H1 (cell line): ENCODE measurements around the gene CD200. TPM values are rescaled to one million over a fixed set of nuclear protein-coding genes. Genes with fewer than 3 reads are reported as not detected.

Experiments used
- CTCF ChIA-PET: fragments of 300-600 bp; sonication (Branson Sonifier 250); formaldehyde crosslinking; loops from one replicate; lab custom pipeline; 2021; ENCODE audit not compliant: partially characterized antibody; lab: Charles Lee
- POLR2A ChIA-PET: fragments of 300-600 bp; sonication (Branson Sonifier 250); formaldehyde crosslinking; loops from one replicate; lab custom pipeline; 2021; ENCODE audit warnings: inconsistent platforms; ENCODE audit not compliant: partially characterized antibody; lab: Charles Lee
- DNase-seq, 2 experiments: peaks; one replicate each; pipeline versions ENCODE4 v3.0.0 to v3.0.0-alpha.2; 2010 to 2022; ENCODE audit warnings: low spot score in 2 of 2, low read depth in 1 of 2, mixed read lengths in 1 of 2
- FAIRE-seq: peaks from 2 replicates; lab custom pipeline; 2011; peaks lifted over from hg19 to GRCh38; lab: Jason Lieb, UNC
- H2AFZ ChIP-seq: 2 replicates; pipeline ENCODE4 v1.8.1; 2012; ENCODE audit warnings: low read length, inconsistent platforms
- H2AK5ac ChIP-seq: 2 replicates; pipeline ENCODE4 v1.6.1; 2013; ENCODE audit warnings: low read depth, low read length
- H2BK120ac ChIP-seq: replicated peaks from 2 replicates; pipeline ENCODE3; 2013; ENCODE audit warnings: low read depth, low read length, inconsistent platforms
- H2BK12ac ChIP-seq: 2 replicates; pipeline ENCODE4 v1.6.1; 2013; ENCODE audit warnings: low read depth, low read length
- H2BK15ac ChIP-seq: 2 replicates; pipeline ENCODE4 v1.6.1; 2013; ENCODE audit warnings: low read length
- H2BK20ac ChIP-seq: 2 replicates; pipeline ENCODE4 v1.6.1; 2013; ENCODE audit warnings: low read length
- H2BK5ac ChIP-seq: 2 replicates; pipeline ENCODE4 v1.6.1; 2013; ENCODE audit warnings: low read depth, low read length
- H3K14ac ChIP-seq: 2 replicates; pipeline ENCODE4 v1.6.1; 2013; ENCODE audit warnings: inconsistent platforms; ENCODE audit not compliant: insufficient read length
- H3K18ac ChIP-seq: 2 replicates; pipeline ENCODE4 v1.6.1; 2013; ENCODE audit warnings: low read length; ENCODE audit errors: extremely low read depth
- H3K23ac ChIP-seq: 2 replicates; pipeline ENCODE4 v1.6.1; 2013; ENCODE audit warnings: inconsistent platforms; ENCODE audit not compliant: insufficient read length
- H3K23me2 ChIP-seq: 2 replicates; pipeline ENCODE4 v1.6.1; 2013; ENCODE audit warnings: low read depth, low read length
- H3K27ac ChIP-seq: 2 replicates; pipeline ENCODE4 v1.6.1; 2011; ENCODE audit warnings: low read depth, low read length, inconsistent platforms
- H3K27me3 ChIP-seq, 4 experiments: replicated peaks in 1 of 4; 1 replicate in 1 of 4; 2 replicates in 3 of 4; pipeline versions ENCODE4 v1.6.1 to v1.8.1; 2011 to 2013; ENCODE audit warnings: low read length in 3 of 4, mild to moderate bottlenecking in 3 of 4, inconsistent platforms in 2 of 4, mixed read lengths in 2 of 4, moderate library complexity in 1 of 4; ENCODE audit not compliant: control insufficient read depth in 3 of 4, insufficient read depth in 3 of 4; ENCODE audit errors: extremely low read depth in 1 of 4
- H3K36me3 ChIP-seq, 4 experiments: 2 replicates each; pipeline versions ENCODE4 v1.6.1 to v1.8.1; 2011 to 2013; ENCODE audit warnings: mild to moderate bottlenecking in 4 of 4, low read length in 3 of 4, moderate library complexity in 2 of 4, control low read depth in 1 of 4, inconsistent platforms in 1 of 4; ENCODE audit not compliant: insufficient read depth in 4 of 4, control insufficient read depth in 2 of 4
- H3K4ac ChIP-seq: replicated peaks from 2 replicates; pipeline ENCODE3; 2013; ENCODE audit warnings: low read length, low read depth, mixed read lengths, inconsistent platforms; ENCODE audit not compliant: insufficient read length
- H3K4me1 ChIP-seq, 4 experiments: replicated peaks in 1 of 4; 1 replicate in 1 of 4; 2 replicates in 3 of 4; pipeline versions ENCODE4 v1.6.1 to v1.8.1; 2011 to 2013; ENCODE audit warnings: low read length in 3 of 4, inconsistent platforms in 2 of 4, mixed read lengths in 1 of 4; ENCODE audit not compliant: insufficient read depth in 4 of 4, control insufficient read depth in 3 of 4
- H3K4me2 ChIP-seq, 2 experiments: 2 replicates each; pipeline versions ENCODE4 v1.6.1 to v1.8.1; 2011 to 2013; ENCODE audit warnings: low read depth in 2 of 2, low read length in 2 of 2, control low read depth in 1 of 2, inconsistent platforms in 1 of 2, mild to moderate bottlenecking in 1 of 2; ENCODE audit not compliant: insufficient read depth in 1 of 2
- H3K4me3 ChIP-seq, 4 experiments: fragments of 200-600, 300-600 bp in 1 of 4; sonication (generic), shearing (Covaris generic), sonication (Bioruptor Twin) in 1 of 4; 2 replicates each; pipeline versions ENCODE4 v1.5.1 to v1.8.1; 2011 to 2016; ENCODE audit warnings: low read length in 4 of 4, low read depth in 3 of 4, control low read depth in 2 of 4, inconsistent platforms in 2 of 4, mild to moderate bottlenecking in 2 of 4, mixed read lengths in 1 of 4, moderate library complexity in 1 of 4; ENCODE audit not compliant: insufficient read depth in 2 of 4; ENCODE audit errors: extremely low read depth in 1 of 4
- H3K56ac ChIP-seq: replicated peaks from 2 replicates; pipeline ENCODE3; 2013; ENCODE audit warnings: low read depth, mild to moderate bottlenecking, mixed read lengths, low read length, inconsistent platforms; ENCODE audit not compliant: insufficient read length
- H3K79me1 ChIP-seq: 2 replicates; pipeline ENCODE4 v1.6.1; 2013; ENCODE audit warnings: low read depth, low read length, control low read depth
- H3K79me2 ChIP-seq, 2 experiments: 2 replicates each; pipeline versions ENCODE4 v1.6.1 to v1.8.1; 2012 to 2013; ENCODE audit warnings: low read length in 2 of 2, mild to moderate bottlenecking in 2 of 2, inconsistent platforms in 1 of 2; ENCODE audit not compliant: insufficient read depth in 2 of 2, control insufficient read depth in 1 of 2
- H3K9ac ChIP-seq, 4 experiments: replicated peaks in 1 of 4; 1 replicate in 1 of 4; 2 replicates in 3 of 4; pipeline versions ENCODE4 v1.6.1 to v1.8.1; 2011 to 2013; ENCODE audit warnings: low read depth in 3 of 4, low read length in 3 of 4, control low read depth in 2 of 4, mild to moderate bottlenecking in 2 of 4, moderate library complexity in 2 of 4, inconsistent platforms in 1 of 4; ENCODE audit errors: extremely low read depth in 1 of 4
- H3K9me3 ChIP-seq, 2 experiments: 2 replicates each; pipeline versions ENCODE4 v1.6.1 to v1.8.1; 2012 to 2013; ENCODE audit warnings: mild to moderate bottlenecking in 2 of 2, moderate library complexity in 2 of 2, control low read depth in 1 of 2, inconsistent platforms in 1 of 2, low read depth in 1 of 2, low read length in 1 of 2, mixed read lengths in 1 of 2; ENCODE audit not compliant: insufficient read depth in 2 of 2
- H4K20me1 ChIP-seq, 2 experiments: replicated peaks in 1 of 2; 2 replicates each; pipeline versions ENCODE3 to v1.8.1; 2011 to 2013; ENCODE audit warnings: inconsistent platforms in 2 of 2, low read length in 2 of 2, mild to moderate bottlenecking in 1 of 2; ENCODE audit not compliant: insufficient read depth in 2 of 2, control insufficient read depth in 1 of 2
- H4K5ac ChIP-seq: 2 replicates; pipeline ENCODE4 v1.6.1; 2013; ENCODE audit warnings: low read length, low read depth, mixed read lengths, inconsistent platforms; ENCODE audit not compliant: insufficient read length
- H4K8ac ChIP-seq: 2 replicates; pipeline ENCODE4 v1.8.0; 2013; ENCODE audit warnings: mild to moderate bottlenecking, moderate library complexity, low read length, inconsistent platforms; ENCODE audit not compliant: insufficient read depth; ENCODE audit errors: extremely low read depth
- H4K91ac ChIP-seq: replicated peaks from 2 replicates; pipeline ENCODE3; 2013; ENCODE audit warnings: low read length, mixed read lengths, inconsistent platforms; ENCODE audit not compliant: insufficient read length
- EGR1 ChIP-seq: IDR thresholded peaks from 2 replicates; pipeline ENCODE4 v1.6.1; 2011; ENCODE audit warnings: low read depth, low read length, borderline replicate concordance
- EP300 ChIP-seq, 2 experiments: IDR thresholded peaks; 1 replicate in 1 of 2; 2 replicates in 1 of 2; pipeline ENCODE4 v1.6.1; 2011 to 2012; ENCODE audit warnings: low read depth in 2 of 2, low read length in 2 of 2, mild to moderate bottlenecking in 2 of 2, borderline replicate concordance in 1 of 2, inconsistent platforms in 1 of 2, moderate library complexity in 1 of 2
- GABPA ChIP-seq: IDR thresholded peaks from 2 replicates; pipeline ENCODE4 v1.6.1; 2011; ENCODE audit warnings: mild to moderate bottlenecking, low read length, moderate library complexity, borderline replicate concordance; ENCODE audit not compliant: insufficient read depth
- HDAC2 ChIP-seq, 2 experiments: fragments of 300-600 bp in 1 of 2; sonication (generic) in 1 of 2; IDR thresholded peaks; 2 replicates each; pipeline ENCODE4 v1.6.1; 2011 to 2012; ENCODE audit warnings: low read depth in 2 of 2, low read length in 2 of 2, mild to moderate bottlenecking in 2 of 2, moderate library complexity in 2 of 2, borderline replicate concordance in 1 of 2, inconsistent platforms in 1 of 2
- NRF1 ChIP-seq: IDR thresholded peaks from 2 replicates; pipeline ENCODE4 v1.6.1; 2011; ENCODE audit warnings: mild to moderate bottlenecking, low read depth, low read length, improper control_type of control experiment
- POLR2AphosphoS5 ChIP-seq: IDR thresholded peaks from 2 replicates; pipeline ENCODE4 v1.6.1; 2011; ENCODE audit warnings: low read depth, low read length
- SP2 ChIP-seq: IDR thresholded peaks from 2 replicates; pipeline ENCODE4 v1.6.1; 2012; ENCODE audit warnings: mild to moderate bottlenecking, low read length, inconsistent platforms
- TAF1 ChIP-seq: IDR thresholded peaks from 2 replicates; pipeline ENCODE4 v1.6.1; 2011; ENCODE audit warnings: mild to moderate bottlenecking, low read depth, low read length
- TEAD4 ChIP-seq: IDR thresholded peaks from 2 replicates; pipeline ENCODE4 v1.6.1; 2012; ENCODE audit warnings: low read depth, low read length, inconsistent platforms, mixed read lengths
- WGBS, 2 experiments: shearing (Covaris generic) in 1 of 2; methylation state at CpG; one replicate each; pipeline versions ENCODE4 v1.1.6 to v1.1.7; 2013 to 2015; ENCODE audit warnings: low lambda C conversion rate in 2 of 2, mixed read lengths in 2 of 2, inconsistent platforms in 1 of 2, low coverage in 1 of 2, missing lambda C conversion rate in 1 of 2; ENCODE audit not compliant: insufficient replicate concordance in 2 of 2, insufficient coverage in 1 of 2, insufficient read length in 1 of 2; ENCODE audit errors: extremely low coverage in 1 of 2, missing lambda C conversion rate in 1 of 2; 5-methylcytosine and 5-hydroxymethylcytosine counted together
- polyA plus RNA-seq, 7 experiments: library from polyadenylated mRNA; depleted of rRNA in 3 of 7; stranded (reverse) in 5 of 7; unstranded in 2 of 7; fragments of >200 nt in 5 of 7; fragments of 200-250 nt in 2 of 7; gene quantifications; 1 replicate in 5 of 7; 2 replicates in 1 of 7; 4 replicates in 1 of 7; pipeline versions ENCODE4 v1.2.1 to v1.2.3, GENCODE V29; 2011 to 2013; ENCODE audit warnings: missing spikeins in 2 of 7, mixed read lengths in 2 of 7
- total RNA-seq: library from RNA; stranded (reverse); fragmentation: NEBNext Ultra II Directional; extraction: Animal tissue kit (Norgen Biotek cat#: 25700); gene quantifications from 2 replicates; pipeline ENCODE4 v1.2.1, GENCODE V29; 2021
- TF ChIP-seq, protein P1 (sequence below): IDR thresholded peaks from 2 replicates; pipeline ENCODE4 v1.6.1; 2011; ENCODE audit warnings: low read depth, mild to moderate bottlenecking, low read length; ENCODE audit not compliant: insufficient read depth
- TF ChIP-seq, protein P2 (sequence below): IDR thresholded peaks from 2 replicates; pipeline ENCODE4 v1.6.1; 2011; ENCODE audit warnings: low read length, improper control_type of control experiment

Gene CD200
- total and polyA plus RNA-seq, 2 of the 8 experiments (the other 6 are each of a cell fraction or from before 2014, with no cell fraction given), result 45.8 to 50.2 TPM

- POLR2A ChIA-PET, result interaction anchor here (0.6 to 3.9 kb wide), 6 partner anchors 13 to 241 kb away, joined by 3 to 16 read pairs (median 4); partner anchors contain the start of gene CD200
- Histone ChIP-seq H3K9ac (no peak overlapping the region), H3K56ac (no peak overlapping the region), H3K18ac (no peak overlapping the region), H2BK120ac (no peak overlapping the region), H3K4me2 (no peak overlapping the region), H2BK15ac (no peak overlapping the region), H3K23me2 (no peaks in the 10 kb centered on the region), H2AK5ac (no peak overlapping the region), H3K79me1 (no peaks in the 10 kb centered on the region), H2AFZ (no peak overlapping the region), H4K5ac (no peak overlapping the region), H4K91ac (no peak overlapping the region), H3K27me3 (no peaks in the 10 kb centered on the region), H3K4me1 (peaks cover 0 to 16% (median 8%) of the 10 kb centered on the region in 4 experiments; a peak in 5 of 7 replicates), H3K36me3 (peaks cover 0 to 6% (median 0%) of the 10 kb centered on the region in 4 experiments; a peak in 2 of 8 replicates), H2BK20ac (no peak overlapping the region), H3K14ac (no peak overlapping the region), H4K20me1 (no peaks in the 10 kb centered on the region), H2BK12ac (no peak overlapping the region), H3K4me3 (no peak overlapping the region), H3K79me2 (no peaks in the 10 kb centered on the region), H3K23ac (no peak overlapping the region), H3K4ac (no peak overlapping the region), H2BK5ac (no peak overlapping the region), H4K8ac (no peak overlapping the region), H3K9me3 (peaks cover 12 to 13% of the 10 kb centered on the region in 2 experiments), H3K27ac (no peak overlapping the region)
- FAIRE-seq (no peak), DNase-seq (no peak)
- CTCF ChIA-PET, result interaction anchor here (2.1 to 4.4 kb wide), 3 partner anchors 16 to 27 kb away, joined by 5 to 30 read pairs (median 9); partner anchors contain the start of gene SLC9C1
- no peak for TF ChIP-seq POLR2AphosphoS5
- no peak for TF ChIP-seq GABPA
- no peak for TF ChIP-seq EGR1
- no peak for TF ChIP-seq HDAC2 (IDR thresholded peaks at IDR 0.05; ENCODE audit: borderline replicate concordance in 1 of 2, low read depth in 2 of 2, low read length in 2 of 2)
- TF ChIP-seq, protein P1, sequence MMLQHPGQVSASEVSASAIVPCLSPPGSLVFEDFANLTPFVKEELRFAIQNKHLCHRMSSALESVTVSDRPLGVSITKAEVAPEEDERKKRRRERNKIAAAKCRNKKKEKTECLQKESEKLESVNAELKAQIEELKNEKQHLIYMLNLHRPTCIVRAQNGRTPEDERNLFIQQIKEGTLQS, result no peak
- TF ChIP-seq NRF1, result no peak
- no peak for TF ChIP-seq SP2
- TF ChIP-seq, protein P2, sequence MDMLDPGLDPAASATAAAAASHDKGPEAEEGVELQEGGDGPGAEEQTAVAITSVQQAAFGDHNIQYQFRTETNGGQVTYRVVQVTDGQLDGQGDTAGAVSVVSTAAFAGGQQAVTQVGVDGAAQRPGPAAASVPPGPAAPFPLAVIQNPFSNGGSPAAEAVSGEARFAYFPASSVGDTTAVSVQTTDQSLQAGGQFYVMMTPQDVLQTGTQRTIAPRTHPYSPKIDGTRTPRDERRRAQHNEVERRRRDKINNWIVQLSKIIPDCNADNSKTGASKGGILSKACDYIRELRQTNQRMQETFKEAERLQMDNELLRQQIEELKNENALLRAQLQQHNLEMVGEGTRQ, result no peak
- TF ChIP-seq TAF1, result no peak
- TF ChIP-seq EP300 (IDR thresholded peaks at IDR 0.05; ENCODE audit: borderline replicate concordance in 1 of 2, low read depth in 2 of 2, low read length in 2 of 2), result no peak
- TF ChIP-seq TEAD4, result no peak
- WGBS, 2 experiments, result 87% methylated on average over 1 of the region's 1 CpG; no CpG with 5 or more reads in 1 of the 2 experiments
These were observed 12.3 kb upstream of the CD200 start for GRCh38 chr3:112320691-112321090.
